Gastrocnemius medialis (tissue), 4 donors: ENCODE data around the gene DNAJB12.

ENCODE experiments used
- POLR2A ChIP-seq, 2 donors: fragments of 450-650 bp; IDR thresholded peaks; one replicate each; pipeline ENCODE4 v1.6.1; 2017; ENCODE audit warnings: antibody characterized with exemption in 2 of 2, mild to moderate bottlenecking in 2 of 2, moderate library complexity in 2 of 2
- TF ChIP-seq, protein P1 (sequence below), 5 experiments: fragments of 450-650 bp in 3 of 5; fragments of 200-600 bp in 2 of 5; sonication (generic) in 2 of 5; IDR thresholded peaks in 4 of 5; conservative IDR thresholded peaks in 1 of 5; 1 replicate in 4 of 5; 2 replicates in 1 of 5; pipeline ENCODE4 v1.5.1; 2016 to 2019; ENCODE audit warnings: antibody characterized with exemption in 5 of 5, mild to moderate bottlenecking in 3 of 5, moderate library complexity in 3 of 5

GRCh38 chr10:72298592-72299519, 55.9 kb downstream of the DNAJB12 start:
- no peak for TF ChIP-seq POLR2A (IDR thresholded peaks at IDR 0.05)
- TF ChIP-seq, protein P1, sequence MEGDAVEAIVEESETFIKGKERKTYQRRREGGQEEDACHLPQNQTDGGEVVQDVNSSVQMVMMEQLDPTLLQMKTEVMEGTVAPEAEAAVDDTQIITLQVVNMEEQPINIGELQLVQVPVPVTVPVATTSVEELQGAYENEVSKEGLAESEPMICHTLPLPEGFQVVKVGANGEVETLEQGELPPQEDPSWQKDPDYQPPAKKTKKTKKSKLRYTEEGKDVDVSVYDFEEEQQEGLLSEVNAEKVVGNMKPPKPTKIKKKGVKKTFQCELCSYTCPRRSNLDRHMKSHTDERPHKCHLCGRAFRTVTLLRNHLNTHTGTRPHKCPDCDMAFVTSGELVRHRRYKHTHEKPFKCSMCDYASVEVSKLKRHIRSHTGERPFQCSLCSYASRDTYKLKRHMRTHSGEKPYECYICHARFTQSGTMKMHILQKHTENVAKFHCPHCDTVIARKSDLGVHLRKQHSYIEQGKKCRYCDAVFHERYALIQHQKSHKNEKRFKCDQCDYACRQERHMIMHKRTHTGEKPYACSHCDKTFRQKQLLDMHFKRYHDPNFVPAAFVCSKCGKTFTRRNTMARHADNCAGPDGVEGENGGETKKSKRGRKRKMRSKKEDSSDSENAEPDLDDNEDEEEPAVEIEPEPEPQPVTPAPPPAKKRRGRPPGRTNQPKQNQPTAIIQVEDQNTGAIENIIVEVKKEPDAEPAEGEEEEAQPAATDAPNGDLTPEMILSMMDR (IDR thresholded peaks at IDR 0.05 in 4 of 5, conservative IDR thresholded peaks at IDR 0.05 in 1 of 5): no peak
